ENCODE results near the gene UBE2V1. TPM values are rescaled to one million over a fixed set of nuclear protein-coding genes. Genes with fewer than 3 reads are reported as not detected.
"Not testable (repeated sequence)": the region's sequence is repeated elsewhere in the genome, so short reads cannot be mapped to it uniquely, and the experiment has no call there.

Gene UBE2V1
- total RNA-seq, 1 donor, result 105 TPM

DNA sequence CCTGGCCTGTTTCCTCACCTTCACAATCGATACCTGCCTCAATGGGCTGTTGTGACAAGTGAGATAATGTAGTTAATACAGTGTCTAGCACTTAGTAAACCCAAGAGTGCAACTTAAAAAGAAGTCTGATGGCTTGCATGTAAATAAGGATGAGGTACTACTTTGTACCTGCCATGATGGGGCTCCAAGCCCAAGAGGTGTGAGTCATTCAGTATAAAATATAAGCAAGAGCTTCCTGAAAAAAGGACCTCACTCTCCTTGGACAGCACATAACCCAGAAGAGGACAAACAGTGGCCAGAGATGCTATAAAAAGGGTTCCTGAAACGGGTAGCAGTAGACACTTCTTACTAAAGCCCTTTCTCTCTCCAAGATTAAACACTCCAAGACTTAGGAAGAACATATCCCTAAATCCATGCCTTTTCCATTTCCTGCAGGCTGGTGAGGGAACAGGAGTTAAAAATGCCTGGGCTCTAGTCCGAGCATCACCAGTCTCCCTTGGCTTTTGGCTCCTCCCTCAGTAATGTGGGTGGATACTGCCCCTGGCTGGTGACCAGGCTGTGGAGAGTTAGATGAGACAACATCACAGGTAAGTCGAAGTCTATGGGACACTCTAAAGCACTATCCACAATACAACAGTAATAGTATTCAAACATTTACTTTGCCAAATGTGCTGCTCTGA, 4.3 kb downstream of the UBE2V1 start:
- H3K4me3 ChIP-seq (ENCODE audit: low read depth, low read length), result no peak overlapping the region
- TF ChIP-seq, protein P1, sequence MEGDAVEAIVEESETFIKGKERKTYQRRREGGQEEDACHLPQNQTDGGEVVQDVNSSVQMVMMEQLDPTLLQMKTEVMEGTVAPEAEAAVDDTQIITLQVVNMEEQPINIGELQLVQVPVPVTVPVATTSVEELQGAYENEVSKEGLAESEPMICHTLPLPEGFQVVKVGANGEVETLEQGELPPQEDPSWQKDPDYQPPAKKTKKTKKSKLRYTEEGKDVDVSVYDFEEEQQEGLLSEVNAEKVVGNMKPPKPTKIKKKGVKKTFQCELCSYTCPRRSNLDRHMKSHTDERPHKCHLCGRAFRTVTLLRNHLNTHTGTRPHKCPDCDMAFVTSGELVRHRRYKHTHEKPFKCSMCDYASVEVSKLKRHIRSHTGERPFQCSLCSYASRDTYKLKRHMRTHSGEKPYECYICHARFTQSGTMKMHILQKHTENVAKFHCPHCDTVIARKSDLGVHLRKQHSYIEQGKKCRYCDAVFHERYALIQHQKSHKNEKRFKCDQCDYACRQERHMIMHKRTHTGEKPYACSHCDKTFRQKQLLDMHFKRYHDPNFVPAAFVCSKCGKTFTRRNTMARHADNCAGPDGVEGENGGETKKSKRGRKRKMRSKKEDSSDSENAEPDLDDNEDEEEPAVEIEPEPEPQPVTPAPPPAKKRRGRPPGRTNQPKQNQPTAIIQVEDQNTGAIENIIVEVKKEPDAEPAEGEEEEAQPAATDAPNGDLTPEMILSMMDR (IDR thresholded peaks at IDR 0.05; ENCODE audit: insufficient read depth, low read length), result no peak
- no peak for DNase-seq (ENCODE audit: low read depth)

DNA sequence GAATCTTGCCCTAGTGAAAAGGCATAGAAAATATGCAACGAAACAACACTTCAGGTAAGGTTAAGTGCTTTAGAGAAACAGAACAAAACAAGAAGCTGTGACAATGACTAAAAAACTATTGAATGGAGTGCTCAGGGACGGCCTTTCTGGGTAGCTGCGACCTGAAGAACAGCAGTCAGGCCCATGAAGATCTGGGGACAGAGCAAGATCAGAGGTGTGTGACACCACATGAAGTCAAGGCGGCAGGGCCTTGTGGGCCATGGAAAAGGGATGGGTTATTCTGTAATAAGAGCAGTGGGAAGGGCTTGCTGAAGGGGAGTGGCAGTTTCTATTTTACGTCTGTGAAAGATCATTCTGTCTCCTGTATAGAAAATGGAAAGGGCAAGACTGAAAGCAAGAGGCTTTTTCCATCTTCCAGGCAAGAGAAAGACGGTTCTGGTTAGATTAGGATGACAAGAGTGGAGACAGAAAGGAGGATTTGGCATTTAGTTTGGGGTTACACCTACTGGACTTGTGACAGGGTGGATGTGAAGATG, 5.1 kb downstream of the UBE2V1 start:
- TF ChIP-seq, protein P1 (IDR thresholded peaks at IDR 0.05; ENCODE audit: insufficient read depth, low read length), result no peak
- no peak for DNase-seq (ENCODE audit: low read depth)
- no peak overlapping the region for H3K4me3 ChIP-seq (ENCODE audit: low read depth, low read length)

DNA sequence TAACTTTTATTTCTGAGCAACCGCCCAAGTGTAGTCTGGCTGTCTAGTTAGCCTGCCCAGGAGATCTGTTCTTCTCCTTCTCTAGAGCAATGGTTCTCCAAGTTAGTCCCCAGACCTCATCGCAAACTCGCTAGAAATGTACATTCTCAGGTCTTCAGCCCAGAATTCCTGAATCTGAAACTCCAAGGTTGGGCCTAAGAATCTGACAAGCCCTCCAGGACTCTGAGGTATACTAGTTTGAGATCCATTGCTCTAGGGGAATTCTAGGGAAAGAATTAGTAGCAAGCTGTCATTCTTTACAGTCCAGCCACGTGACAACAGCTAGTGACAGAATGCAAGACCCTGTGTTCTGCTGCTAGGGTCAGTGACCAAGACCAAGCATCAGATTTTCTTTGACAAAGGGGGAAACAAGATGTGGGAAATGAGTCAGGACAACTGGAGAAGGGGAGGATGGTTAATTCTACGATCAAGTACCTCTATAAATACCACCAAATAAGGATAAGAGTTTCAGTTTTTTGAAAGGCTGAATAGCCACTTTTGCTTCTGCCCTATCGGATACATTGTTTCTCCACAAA, 5.8 kb downstream of the UBE2V1 start:
- DNase-seq (ENCODE audit: low read depth), result no peak
- H3K4me3 ChIP-seq (ENCODE audit: low read depth, low read length), result no peak overlapping the region
- TF ChIP-seq, protein P1 (IDR thresholded peaks at IDR 0.05; ENCODE audit: insufficient read depth, low read length), result no peak

DNA sequence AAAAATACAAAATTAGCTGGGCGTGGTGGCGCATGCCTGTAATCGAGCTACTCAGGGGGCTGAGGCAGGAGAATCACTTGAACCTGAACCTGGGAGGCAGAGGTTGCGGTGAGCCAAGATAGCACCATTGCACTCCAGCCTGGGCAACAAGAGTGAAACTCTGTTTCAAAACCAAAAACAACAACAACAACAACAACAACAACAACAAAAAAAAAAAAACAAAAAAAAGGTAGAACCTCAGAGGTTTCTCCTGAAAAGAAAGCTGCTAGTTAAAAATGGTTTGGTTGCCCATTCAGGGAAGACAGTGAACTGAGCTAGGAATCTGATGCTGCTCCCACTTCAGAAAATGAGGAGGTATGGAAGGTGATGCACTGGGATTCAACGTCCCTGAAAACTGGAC, 6.3 kb downstream of the UBE2V1 start:
- not testable (repeated sequence) for DNase-seq (ENCODE audit: low read depth); H3K4me3 ChIP-seq (ENCODE audit: low read depth, low read length)

DNA sequence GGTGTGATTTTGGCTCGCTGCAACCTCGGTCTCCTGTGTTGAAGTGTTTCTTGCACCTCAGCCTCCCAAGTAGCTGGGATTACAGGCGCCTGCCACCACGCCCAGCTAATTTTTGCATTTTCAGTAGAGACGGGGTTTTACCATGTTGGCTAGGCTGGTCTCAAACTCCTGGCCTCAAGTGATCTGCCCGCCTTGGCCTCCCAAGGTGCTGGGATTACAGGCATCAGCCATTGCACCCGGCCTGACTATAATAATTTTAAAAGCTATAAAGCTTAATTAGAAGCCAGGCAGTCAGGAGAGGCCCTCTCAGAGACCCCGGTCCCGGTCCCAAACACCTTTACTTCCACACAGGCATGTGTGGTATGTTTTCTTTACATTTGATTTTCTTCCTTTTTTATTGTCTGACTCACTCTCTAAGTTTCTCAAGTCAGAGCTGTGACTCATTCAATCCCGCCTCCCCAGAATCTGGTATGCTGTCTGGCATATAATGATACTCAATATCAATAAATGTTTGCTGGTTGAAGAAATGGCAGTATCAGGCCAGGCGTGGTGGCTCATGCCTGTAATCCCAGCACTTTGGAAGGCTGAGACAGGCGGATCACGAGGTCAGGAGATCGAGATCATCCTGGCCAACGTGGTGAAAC, 9.4 kb downstream of the UBE2V1 start:
- DNase-seq (ENCODE audit: low read depth), result peak; percentile 81
- H3K4me3 ChIP-seq (ENCODE audit: low read depth, low read length), result not testable (repeated sequence)

DNA sequence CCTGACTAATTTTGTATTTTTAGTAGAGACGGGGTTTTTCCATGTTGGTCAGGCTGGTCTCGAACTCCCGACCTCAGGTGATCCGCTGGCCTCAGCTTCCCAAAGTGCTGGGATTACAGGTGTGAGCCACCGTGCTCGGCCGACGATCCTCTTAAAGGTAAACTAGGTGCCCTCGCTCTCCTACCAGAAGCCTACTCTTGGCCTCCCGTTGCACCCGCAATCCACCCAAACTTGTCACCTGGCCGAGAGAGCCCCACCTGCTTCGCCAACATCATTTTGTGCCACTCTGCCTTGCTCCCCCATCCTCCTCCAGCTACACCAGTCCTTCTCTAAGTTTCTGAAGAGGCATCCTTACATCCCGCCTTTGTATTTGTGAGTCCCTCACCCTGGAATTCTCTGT, 10.4 kb downstream of the UBE2V1 start:
- not testable (repeated sequence) for H3K4me3 ChIP-seq (ENCODE audit: low read depth, low read length)

DNA sequence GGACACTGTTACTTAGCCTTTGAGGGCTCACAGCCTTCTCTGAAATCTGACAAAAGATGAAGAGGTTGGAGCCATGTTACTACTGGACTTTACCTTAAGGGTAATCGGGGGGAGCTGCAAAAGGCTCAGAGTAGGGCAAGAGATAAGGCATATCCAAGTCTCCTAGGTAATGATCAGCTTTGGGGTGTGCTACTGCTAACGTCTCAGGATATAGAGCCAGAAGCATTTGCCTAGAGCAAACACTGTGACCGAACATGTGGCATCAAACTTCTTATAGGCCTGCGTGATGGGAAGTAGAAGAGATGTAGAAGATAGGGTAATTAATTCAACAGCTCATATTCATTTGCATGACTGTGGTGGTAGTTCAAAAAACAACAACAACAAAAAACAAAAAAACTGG, 11.1 kb downstream of the UBE2V1 start:
- no peak for DNase-seq (ENCODE audit: low read depth)
- H3K4me3 ChIP-seq (ENCODE audit: low read depth, low read length), result no peak overlapping the region
- TF ChIP-seq, protein P1 (IDR thresholded peaks at IDR 0.05; ENCODE audit: insufficient read depth, low read length), result no peak

More for the DNA sequence above, 10.4 kb downstream of the UBE2V1 start:
- DNase-seq (ENCODE audit: low read depth), result not testable (repeated sequence)

DNA sequence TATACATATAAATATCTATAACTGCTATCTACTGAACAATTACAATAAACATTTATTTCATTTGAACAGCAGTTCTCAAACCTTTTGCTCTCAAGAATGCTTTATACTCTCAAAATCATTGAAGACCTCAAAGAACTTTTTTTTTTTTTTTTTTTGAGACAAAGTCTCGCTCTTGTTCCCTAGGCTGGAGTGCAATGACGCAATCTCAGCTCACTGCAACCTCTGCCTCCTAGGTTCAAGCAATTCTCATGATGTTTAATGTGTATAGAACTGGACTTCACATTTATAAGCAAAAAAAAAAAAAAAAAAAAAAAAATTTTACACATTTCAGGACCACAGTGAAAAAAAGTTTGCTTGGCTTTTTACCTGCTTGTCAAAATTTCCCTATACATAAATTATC, 11.7 kb downstream of the UBE2V1 start:
- TF ChIP-seq, protein P1 (IDR thresholded peaks at IDR 0.05; ENCODE audit: insufficient read depth, low read length), result no peak
- DNase-seq (ENCODE audit: low read depth), result no peak
- no peak overlapping the region for H3K4me3 ChIP-seq (ENCODE audit: low read depth, low read length)

All from fibroblast of the aortic adventitia (primary cell).